SK-N-SH (cell line): ENCODE data around the gene GYPE. TPM values are rescaled to one million over a fixed set of nuclear protein-coding genes. Genes with fewer than 3 reads are reported as not detected.
A peak's percentile ranks its signal among the peaks of the same experiment; 100 is the strongest.
"Not testable (repeated sequence)": the region's sequence is repeated elsewhere in the genome, so short reads cannot be mapped to it uniquely, and the experiment has no call there.

ENCODE experiments used
- CTCF ChIA-PET: fragments of 300-600, 350-600 bp; formaldehyde crosslinking; extraction: SDS; loops from one replicate; lab custom pipeline; 2021; lab: Yijun Ruan, JAX
- POLR2A ChIA-PET: fragments of 350-600 bp; sonication (Branson Sonifier 250); formaldehyde crosslinking; extraction: SDS; loops from one replicate; lab custom pipeline; 2020; ENCODE audit warnings: antibody characterized with exemption, inconsistent platforms; lab: Yijun Ruan, JAX
- DNase-seq: peaks from one replicate; pipeline ENCODE4 v3.0.0; 2012
- H2AFZ ChIP-seq: fragments of 200-600 bp; sonication (generic); 2 replicates; pipeline ENCODE4 v1.8.1; 2016; ENCODE audit warnings: antibody characterized with exemption, mild to moderate bottlenecking, low read depth
- H3F3A ChIP-seq: fragments of 200-600 bp; sonication (generic); replicated peaks from 2 replicates; pipeline ENCODE3; 2016; ENCODE audit warnings: antibody characterized with exemption, mild to moderate bottlenecking; ENCODE audit not compliant: insufficient read depth
- H3K27ac ChIP-seq, 2 experiments: fragments of 200-500 bp in 1 of 2; fragments of 200-600 bp in 1 of 2; sonication (Bioruptor generic) in 1 of 2; sonication (generic), shearing (Covaris generic) in 1 of 2; 2 replicates each; pipeline versions ENCODE4 v1.5.1 to v1.6.1; 2014 to 2016; ENCODE audit warnings: low read depth in 2 of 2, inconsistent platforms in 1 of 2, low read length in 1 of 2, mild to moderate bottlenecking in 1 of 2, mixed read lengths in 1 of 2
- H3K27me3 ChIP-seq: fragments of 200-600 bp; sonication (generic), shearing (Covaris generic); 2 replicates; pipeline ENCODE4 v1.6.1; 2016; ENCODE audit warnings: mixed run types; ENCODE audit not compliant: insufficient read depth
- H3K36me3 ChIP-seq, 2 experiments: fragments of 200-500 bp in 1 of 2; fragments of 200-600 bp in 1 of 2; sonication (Bioruptor generic) in 1 of 2; sonication (generic) in 1 of 2; replicated peaks in 1 of 2; 2 replicates each; pipeline versions ENCODE3 to v1.5.1; 2014 to 2016; ENCODE audit warnings: low read length in 1 of 2, mild to moderate bottlenecking in 1 of 2; ENCODE audit not compliant: insufficient read depth in 2 of 2, control insufficient read depth in 1 of 2
- H3K4me1 ChIP-seq, 2 experiments: fragments of 200-500 bp in 1 of 2; fragments of 200-600 bp in 1 of 2; sonication (Bioruptor generic) in 1 of 2; sonication (generic), shearing (Covaris generic) in 1 of 2; 2 replicates each; pipeline versions ENCODE4 v1.5.1 to v1.6.1; 2014 to 2016; ENCODE audit warnings: low read depth in 1 of 2, low read length in 1 of 2, mixed run types in 1 of 2; ENCODE audit not compliant: insufficient read depth in 2 of 2, control insufficient read depth in 1 of 2
- H3K4me2 ChIP-seq: fragments of 200-600 bp; sonication (generic), shearing (Covaris generic); 2 replicates; pipeline ENCODE4 v1.6.1; 2017; ENCODE audit warnings: mixed run types
- H3K4me3 ChIP-seq, 2 experiments: fragments of 200-500 bp in 1 of 2; fragments of 200-600 bp in 1 of 2; sonication (Bioruptor generic) in 1 of 2; sonication (generic), shearing (Covaris generic) in 1 of 2; 2 replicates each; pipeline versions ENCODE4 v1.5.1 to v1.8.1; 2014 to 2016; ENCODE audit warnings: low read depth in 2 of 2, inconsistent platforms in 1 of 2, low read length in 1 of 2, mild to moderate bottlenecking in 1 of 2, mixed read lengths in 1 of 2, moderate library complexity in 1 of 2
- H3K79me2 ChIP-seq: fragments of 200-600 bp; sonication (generic); 2 replicates; pipeline ENCODE4 v1.8.1; 2017; ENCODE audit warnings: mild to moderate bottlenecking; ENCODE audit not compliant: insufficient read depth
- H3K9ac ChIP-seq: fragments of 200-600 bp; sonication (generic); 2 replicates; pipeline ENCODE4 v1.6.1; 2017; ENCODE audit warnings: mixed run types
- H3K9me2 ChIP-seq: fragments of 200-600 bp; sonication (generic); 2 replicates; pipeline ENCODE4 v1.6.1; 2017; ENCODE audit warnings: mixed run types
- H3K9me3 ChIP-seq: fragments of 200-600 bp; sonication (generic); 2 replicates; pipeline ENCODE4 v1.6.1; 2017; ENCODE audit warnings: mixed run types, mild to moderate bottlenecking, moderate library complexity
- H4K20me1 ChIP-seq: fragments of 200-600 bp; sonication (generic); 2 replicates; pipeline ENCODE4 v1.6.1; 2017; ENCODE audit warnings: mild to moderate bottlenecking, mixed run types; ENCODE audit not compliant: insufficient read depth
- EZH2phosphoT487 ChIP-seq: fragments of 200-600 bp; sonication (generic); IDR thresholded peaks from 2 replicates; pipeline ENCODE4 v1.6.1; 2017; ENCODE audit warnings: low read depth, mixed run types, mild to moderate bottlenecking, antibody characterized with exemption, moderate library complexity, borderline replicate concordance
- GATA2 ChIP-seq: sonication (generic); formaldehyde crosslinking; IDR thresholded peaks from 2 replicates; pipeline ENCODE4 v1.5.0; 2020; ENCODE audit warnings: mild to moderate bottlenecking, missing genetic modification reagents
- MEF2A ChIP-seq: IDR thresholded peaks from 2 replicates; pipeline ENCODE4 v1.4.0; 2012; ENCODE audit warnings: low read depth, borderline replicate concordance
- NFIC ChIP-seq: IDR thresholded peaks from 2 replicates; pipeline ENCODE4 v1.4.0; 2012; ENCODE audit warnings: borderline replicate concordance
- POLR2AphosphoS5 ChIP-seq: IDR thresholded peaks from 2 replicates; pipeline ENCODE4 v1.6.1; 2012; ENCODE audit warnings: low read depth, low read length
- RFX5 ChIP-seq: IDR thresholded peaks from 2 replicates; pipeline ENCODE4 v1.6.1; 2012; ENCODE audit warnings: mild to moderate bottlenecking, improper control_type of control experiment, low read length
- RXRA ChIP-seq: IDR thresholded peaks from 2 replicates; pipeline ENCODE4 v1.4.0; 2012; ENCODE audit warnings: low read depth, mild to moderate bottlenecking, borderline replicate concordance
- TAF1 ChIP-seq: IDR thresholded peaks from 2 replicates; pipeline ENCODE4 v1.6.1; 2012; ENCODE audit warnings: low read depth, mild to moderate bottlenecking, low read length, moderate library complexity, borderline replicate concordance
- USF2 ChIP-seq: fragments of 150-350 bp; IDR thresholded peaks from 2 replicates; pipeline ENCODE4 v1.6.1; 2017; ENCODE audit warnings: antibody characterized with exemption, low read length, low read depth, borderline replicate concordance
- YY1 ChIP-seq: IDR thresholded peaks from 2 replicates; pipeline ENCODE4 v1.4.0; 2012; ENCODE audit warnings: low read depth, mild to moderate bottlenecking
- WGBS: methylation state at CpG from one replicate; pipeline ENCODE4 v1.1.6; 2017; ENCODE audit warnings: low lambda C conversion rate; 5-methylcytosine and 5-hydroxymethylcytosine counted together
- polyA plus RNA-seq, 3 experiments: library from polyadenylated mRNA; depleted of rRNA; stranded (reverse); fragments of >200 nt; gene quantifications; 2 replicates each; pipeline ENCODE4 v1.2.3, GENCODE V29; 2012

Gene GYPE
- polyA plus RNA-seq, 1 of the 3 experiments (the other 2 are of a cell fraction) = 0.74 TPM

GRCh38 chr4:143921181-143921580 is 15.8 kb upstream of the GYPE start:
- POLR2A ChIA-PET = no interaction called here
- CTCF ChIA-PET = no interaction called here
- Histone ChIP-seq H3K9me3 (no peaks in the 10 kb centered on the region), H3K9ac (no peak overlapping the region), H3K4me2 (no peak overlapping the region), H3K4me1 (no peaks in the 10 kb centered on the region), H3K4me3 (no peak overlapping the region), H3K9me2 (no peaks in the 10 kb centered on the region), H2AFZ (no peak overlapping the region), H3K36me3 (no peaks in the 10 kb centered on the region), H3K79me2 (no peaks in the 10 kb centered on the region), H3K27ac (no peak overlapping the region), H3F3A (no peaks in the 10 kb centered on the region), H3K27me3 (no peaks in the 10 kb centered on the region), H4K20me1 (no peaks in the 10 kb centered on the region)
- WGBS = 71% methylated on average over 6 of the region's 6 CpGs
- DNase-seq = no peak
- TF ChIP-seq NFIC (no peak), USF2 (no peak), POLR2AphosphoS5 (no peak), RFX5 (no peak), GATA2 (CRISPR knock-in tag) (no peak), YY1 (no peak), TAF1 (no peak), RXRA (no peak), EZH2phosphoT487 (no peak), MEF2A (no peak)

GRCh38 chr4:143916485-143916884 is 11.1 kb upstream of the GYPE start:
- H3F3A ChIP-seq, H3K9ac ChIP-seq, H3K27ac ChIP-seq, H3K4me3 ChIP-seq, H3K36me3 ChIP-seq, H2AFZ ChIP-seq, H3K9me2 ChIP-seq, H4K20me1 ChIP-seq, POLR2A ChIA-PET, H3K4me2 ChIP-seq, H3K79me2 ChIP-seq, H3K9me3 ChIP-seq, H3K27me3 ChIP-seq, CTCF ChIA-PET, DNase-seq, H3K4me1 ChIP-seq: not testable (repeated sequence)
- WGBS = 32% methylated on average over 5 of the region's 5 CpGs

GRCh38 chr4:143912478-143912877 is 7.1 kb upstream of the GYPE start:
- H3K9me2 ChIP-seq, H3K4me1 ChIP-seq, CTCF ChIA-PET, H3K36me3 ChIP-seq, H3K27me3 ChIP-seq, H3F3A ChIP-seq, H4K20me1 ChIP-seq, POLR2A ChIA-PET, H3K9me3 ChIP-seq, H3K4me3 ChIP-seq, DNase-seq: not testable (repeated sequence)
- H3K79me2 ChIP-seq = peaks cover 11% of the 10 kb centered on the region; the same call in 1 of the 2 replicates
- 82% methylated on average over 2 of the region's 2 CpGs for WGBS
- H3K27ac ChIP-seq = peak overlapping the region in 1 of 2 experiments; percentile 61; a peak in 1 of 4 replicates
- peak overlapping the region; percentile 78; the same call in 1 of the 2 replicates for H2AFZ ChIP-seq
- H3K9ac ChIP-seq = peak overlapping the region; percentile 60; the same call in 1 of the 2 replicates
- H3K4me2 ChIP-seq = peak overlapping the region; percentile 67

- H3F3A ChIP-seq, H4K20me1 ChIP-seq, H3K9me3 ChIP-seq, H3K4me1 ChIP-seq, POLR2A ChIA-PET, H3K27me3 ChIP-seq, H3K36me3 ChIP-seq, H3K9me2 ChIP-seq, CTCF ChIA-PET: not testable (repeated sequence)
- Histone ChIP-seq H3K4me3 (peak overlapping the region; percentile 40 to 59), H3K27ac (peak overlapping the region; percentile 28 to 61; a peak in 2 of 4 replicates), H3K9ac (peak overlapping the region; percentile 60), H2AFZ (peak overlapping the region; percentile 78), H3K4me2 (peak overlapping the region; percentile 67), H3K79me2 (peaks cover 11% of the 10 kb centered on the region; the same call in 1 of the 2 replicates)
- DNase-seq = peak; percentile 23
- WGBS = 22% methylated on average over 27 of the region's 59 CpGs
Observed at GRCh38 chr4:143911528-143912417, 6.4 kb upstream of the GYPE start.

GRCh38 chr4:143910906-143911305 is 5.5 kb upstream of the GYPE start:
- H3K4me3 ChIP-seq = peak overlapping the region in 1 of 2 experiments; percentile 24; a peak in 3 of 4 replicates
- CTCF ChIA-PET, H3F3A ChIP-seq, H2AFZ ChIP-seq, DNase-seq, H3K9me2 ChIP-seq, H4K20me1 ChIP-seq, POLR2A ChIA-PET, H3K27ac ChIP-seq, H3K27me3 ChIP-seq, H3K9me3 ChIP-seq, H3K9ac ChIP-seq, H3K4me1 ChIP-seq, H3K36me3 ChIP-seq: not testable (repeated sequence)
- 49% methylated on average over 2 of the region's 2 CpGs for WGBS
- H3K79me2 ChIP-seq = peaks cover 11% of the 10 kb centered on the region; the same call in 1 of the 2 replicates
- H3K4me2 ChIP-seq = peak overlapping the region; percentile 64; the same call in 1 of the 2 replicates
